Activated T-cell treated with anti-CD3 and anti-CD28 coated beads, Interleukin-2, amount 50 U/mL, for 1 hour (primary cell): Measurements from ENCODE around the gene ABHD12B.
"Not testable (repeated sequence)": the region's sequence is repeated elsewhere in the genome, so short reads cannot be mapped to it uniquely, and the experiment has no call there.

ENCODE experiments used
- DNase-seq: peaks from one replicate; pipeline ENCODE4 v3.0.0-alpha.2; 2020

Gene ABHD12B

GRCh38 chr14:50897658-50898175 is 25.9 kb downstream of the ABHD12B start:
- DNase-seq: no peak

GRCh38 chr14:50901361-50901760 is 29.5 kb downstream of the ABHD12B start:
- DNase-seq: no peak

GRCh38 chr14:50904719-50905118 is 32.9 kb downstream of the ABHD12B start:
- DNase-seq: no peak

- DNase-seq: no peak
Measured at GRCh38 chr14:50906326-50907065, 34.6 kb downstream of the ABHD12B start.

- no peak for DNase-seq
Measured at GRCh38 chr14:50910495-50911420, 38.9 kb downstream of the ABHD12B start.

DNA sequence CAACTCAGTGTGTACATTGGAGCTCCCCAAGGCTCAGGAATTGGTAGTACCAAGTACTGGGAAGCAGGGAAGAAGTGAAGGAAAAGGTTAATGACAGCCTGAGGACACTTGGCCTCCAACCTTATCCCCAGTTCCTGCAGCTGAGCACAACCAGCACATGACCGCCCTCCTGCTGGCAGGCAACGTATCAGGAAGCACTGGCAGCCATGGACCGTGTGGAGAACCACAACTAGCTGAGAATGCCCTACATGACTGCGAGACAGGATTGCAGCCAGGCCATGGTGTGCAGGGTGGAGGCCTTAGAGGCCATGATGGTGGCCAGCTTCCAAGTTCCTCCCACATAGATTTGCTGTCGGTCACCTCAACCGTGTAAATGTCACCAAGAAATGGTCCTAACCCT is 45.6 kb downstream of the ABHD12B start:
- DNase-seq: no peak

GRCh38 chr14:50919524-50919923 is 47.7 kb downstream of the ABHD12B start:
- not testable (repeated sequence) for DNase-seq

GRCh38 chr14:50920482-50921230 is 48.8 kb downstream of the ABHD12B start:
- DNase-seq: no peak

DNA sequence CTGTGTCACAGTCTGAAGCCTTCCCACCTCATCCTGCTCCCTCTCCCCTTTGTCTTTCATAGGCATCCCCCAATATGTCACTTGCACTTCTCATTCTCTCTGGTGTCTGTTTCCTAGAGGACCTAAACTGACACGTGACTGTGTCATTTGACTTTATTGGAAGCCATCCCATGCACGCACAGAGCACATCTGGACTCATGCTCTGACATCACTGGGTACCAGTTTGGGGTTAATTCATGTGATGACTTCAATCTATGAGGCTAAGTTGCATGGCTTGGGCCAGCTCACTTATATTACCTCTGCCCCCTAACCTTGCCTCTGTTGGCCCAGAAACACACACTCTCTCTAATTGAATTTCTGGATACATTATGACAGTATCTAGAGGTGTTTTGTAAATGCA is 51.0 kb downstream of the ABHD12B start:
- DNase-seq: no peak

- DNase-seq: no peak
Measured at GRCh38 chr14:50924236-50924635, 52.4 kb downstream of the ABHD12B start.

- no peak for DNase-seq
Measured at GRCh38 chr14:50924843-50925242, 53.0 kb downstream of the ABHD12B start.

GRCh38 chr14:50926851-50927386 is 55.1 kb downstream of the ABHD12B start:
- no peak for DNase-seq

DNA sequence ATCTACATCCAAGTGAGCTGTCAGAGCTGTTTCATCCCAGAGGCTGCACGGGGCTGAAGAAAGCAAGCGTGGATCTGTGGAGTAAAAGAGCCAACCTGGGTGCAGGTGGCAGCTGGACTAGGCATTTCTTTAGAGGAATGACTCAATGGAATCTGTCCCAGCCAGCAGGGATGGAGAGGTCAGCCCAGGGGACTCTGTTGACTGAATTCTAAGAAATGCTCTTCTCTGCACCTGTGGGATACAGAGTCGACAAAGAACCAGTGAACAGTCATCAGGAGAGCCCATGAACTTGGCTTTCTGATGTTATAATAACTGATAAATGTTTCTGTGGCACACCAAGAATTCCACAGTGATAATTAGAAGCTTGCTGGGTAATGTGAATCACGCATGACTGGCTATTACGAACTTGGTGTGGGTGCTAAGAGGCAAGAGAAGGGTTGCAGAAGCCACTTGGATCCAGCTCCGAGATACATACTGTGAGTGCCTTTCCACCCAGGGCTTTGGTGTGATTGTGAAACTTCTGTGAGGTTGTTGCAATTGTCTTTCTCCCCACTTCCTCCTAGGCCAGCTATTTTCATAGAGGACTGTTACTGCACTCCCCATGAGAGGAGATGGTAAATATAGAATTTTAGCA is 56.3 kb downstream of the ABHD12B start:
- DNase-seq: no peak

- DNase-seq: no peak
Measured at GRCh38 chr14:50929506-50929905, 57.7 kb downstream of the ABHD12B start.

DNA sequence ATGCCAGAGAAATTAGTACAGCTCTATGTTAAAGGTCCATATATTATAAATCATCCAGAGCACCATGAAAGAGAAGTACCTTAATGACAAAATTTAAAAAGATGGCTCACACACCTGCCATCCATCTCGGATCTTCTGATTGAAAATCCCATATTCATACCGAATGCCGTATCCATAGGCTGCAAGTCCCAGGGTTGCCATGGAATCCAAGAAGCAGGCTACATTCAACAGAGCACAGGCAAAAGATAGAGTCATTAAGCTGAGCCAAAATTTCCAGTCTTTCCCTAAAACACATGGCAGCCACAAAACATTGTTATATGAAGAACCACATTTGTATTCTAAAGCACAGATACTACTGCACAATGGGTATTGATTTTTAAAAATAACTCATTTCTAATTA is 59.7 kb downstream of the ABHD12B start:
- no peak for DNase-seq

- no peak for DNase-seq
Measured at GRCh38 chr14:50932156-50932555, 60.3 kb downstream of the ABHD12B start.

GRCh38 chr14:50932592-50933495 is 61.0 kb downstream of the ABHD12B start:
- no peak for DNase-seq

DNA sequence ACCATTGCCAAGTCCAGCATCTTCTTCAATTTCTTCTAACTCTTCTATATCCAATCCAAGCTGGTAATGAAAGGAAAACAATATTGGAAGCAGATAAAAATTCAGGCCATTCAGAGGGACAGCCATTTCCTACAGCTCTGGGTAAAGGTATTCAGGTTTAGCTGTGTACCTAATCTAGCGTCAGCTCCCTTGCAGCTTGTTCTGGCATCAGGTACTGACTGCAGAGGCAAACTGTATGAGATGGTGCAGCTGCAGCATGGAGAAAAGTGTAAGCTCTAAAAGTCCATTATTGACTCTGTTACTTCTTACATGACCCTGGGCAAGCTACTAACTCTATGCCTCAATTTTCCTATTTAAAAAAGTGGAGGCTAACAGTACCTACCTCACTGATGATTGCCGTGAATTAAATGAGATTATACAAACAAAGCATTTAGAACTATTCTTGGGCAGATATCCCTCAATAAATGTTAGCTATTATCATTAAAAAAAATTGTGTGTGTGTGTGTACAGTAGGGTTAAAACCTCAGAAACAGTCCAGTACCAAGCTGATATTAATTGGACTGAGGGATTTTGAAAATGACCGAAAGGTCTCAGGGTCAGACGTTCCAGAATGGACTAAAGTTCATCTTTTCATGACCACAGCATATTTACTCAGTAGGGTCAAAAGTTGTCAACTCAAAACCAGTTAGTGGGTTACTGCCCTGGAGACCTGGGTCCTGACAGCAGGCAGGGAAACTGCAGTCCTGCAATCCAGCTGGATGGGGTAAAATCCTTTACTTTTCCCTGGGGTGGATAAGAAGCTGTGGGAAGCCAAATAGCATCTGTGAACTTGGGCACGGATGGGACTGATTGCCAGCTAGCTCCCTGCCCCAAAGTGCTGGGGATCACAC is 63.5 kb downstream of the ABHD12B start:
- DNase-seq: no peak

- DNase-seq: no peak
Measured at GRCh38 chr14:50936016-50936340, 64.1 kb downstream of the ABHD12B start.

- no peak for DNase-seq
Measured at GRCh38 chr14:50936882-50937281, 65.0 kb downstream of the ABHD12B start.
